RWPE1 (cell line): ENCODE measurements around the gene PDSS2.

ENCODE experiments used
- CTCF ChIA-PET: fragments of 350-600 bp; sonication (Branson Sonifier 250); formaldehyde crosslinking; extraction: SDS; loops from one replicate; lab custom pipeline; 2021; lab: Yijun Ruan, JAX
- POLR2A ChIA-PET: fragments of 400-600 bp; formaldehyde crosslinking; extraction: SDS; loops from one replicate; lab custom pipeline; 2020; ENCODE audit warnings: antibody characterized with exemption; ENCODE audit not compliant: low non-redundant PET; lab: Yijun Ruan, JAX
- DNase-seq: peaks from one replicate; pipeline ENCODE4 v3.0.0; 2012; ENCODE audit warnings: low spot score
- H3K27ac ChIP-seq: fragments of 450-650 bp; 2 replicates; pipeline ENCODE4 v1.5.1; 2017
- CTCF ChIP-seq: fragments of 450-650 bp; conservative IDR thresholded peaks from 2 replicates; pipeline ENCODE4 v1.5.1; 2017; ENCODE audit warnings: low read depth, mild to moderate bottlenecking

The PDSS2 gene

GRCh38 chr6:107237992-107238660 lies 221.2 kb downstream of the PDSS2 start:
- DNase-seq = peak; percentile 14
- peak overlapping the region; percentile 56 for H3K27ac ChIP-seq
- ChIA-PET CTCF (interaction anchor here (0.7 kb wide), 1 partner anchor 8 kb away, joined by 4 read pairs; no protein-coding TSS in a partner anchor), POLR2A (no interaction called here)
- TF ChIP-seq CTCF = no peak

- TF ChIP-seq CTCF = no peak
- no peak overlapping the region for H3K27ac ChIP-seq
- ChIA-PET CTCF (no interaction called here), POLR2A (no interaction called here)
- DNase-seq = no peak
Measured at GRCh38 chr6:107235511-107235910, 223.9 kb downstream of the PDSS2 start.

DNA sequence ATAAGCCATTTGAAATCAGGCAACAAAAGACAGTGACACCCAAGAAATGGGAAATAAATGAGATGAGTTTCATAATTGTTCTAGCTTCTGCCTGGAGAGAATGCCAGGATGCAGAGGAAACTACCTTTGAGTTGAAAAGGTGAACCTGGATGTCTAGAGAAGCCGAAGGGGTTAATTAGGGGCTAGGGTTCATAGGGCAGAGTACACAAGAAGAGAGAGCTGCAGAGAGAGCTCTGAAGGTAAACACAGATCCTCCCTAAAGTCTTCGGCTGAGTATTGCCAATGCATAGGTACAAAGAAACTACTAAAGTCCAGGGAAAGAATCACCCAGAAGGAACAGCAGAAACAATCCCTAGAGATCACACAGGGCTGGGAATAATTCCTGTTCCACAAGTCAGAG lies 224.4 kb downstream of the PDSS2 start:
- H3K27ac ChIP-seq = no peak overlapping the region

DNA sequence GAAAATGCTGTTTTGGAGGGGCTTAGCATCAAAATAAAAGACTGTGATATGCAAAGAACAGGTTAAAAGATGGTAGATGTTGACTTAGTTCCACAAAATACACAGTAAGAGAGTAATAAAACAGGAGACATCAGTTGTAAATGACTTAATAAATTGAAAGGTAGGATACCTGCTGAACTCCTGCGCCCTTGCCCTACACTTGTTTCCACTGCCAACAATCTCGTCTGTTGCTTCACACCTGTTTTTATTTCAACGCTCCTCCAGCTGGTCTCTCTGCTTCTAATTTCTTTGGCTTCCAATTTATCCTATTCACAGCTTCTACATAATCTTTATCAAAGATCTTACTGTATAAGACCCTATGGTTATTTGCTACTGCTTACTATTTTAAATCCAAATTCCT lies 228.1 kb downstream of the PDSS2 start:
- DNase-seq = no peak
- no peak for TF ChIP-seq CTCF
- no peak overlapping the region for H3K27ac ChIP-seq
- CTCF ChIA-PET = no interaction called here
- POLR2A ChIA-PET = no interaction called here

More for the DNA sequence above, 224.4 kb downstream of the PDSS2 start:
- POLR2A ChIA-PET = no interaction called here
- CTCF ChIA-PET = no interaction called here
- no peak for TF ChIP-seq CTCF
- no peak for DNase-seq

- ChIA-PET POLR2A (no interaction called here), CTCF (interaction anchor here (0.7 kb wide), 1 partner anchor 419 kb away, joined by 3 read pairs; no protein-coding TSS in a partner anchor)
Measured at GRCh38 chr6:107230448-107230847, 228.9 kb downstream of the PDSS2 start.

DNA sequence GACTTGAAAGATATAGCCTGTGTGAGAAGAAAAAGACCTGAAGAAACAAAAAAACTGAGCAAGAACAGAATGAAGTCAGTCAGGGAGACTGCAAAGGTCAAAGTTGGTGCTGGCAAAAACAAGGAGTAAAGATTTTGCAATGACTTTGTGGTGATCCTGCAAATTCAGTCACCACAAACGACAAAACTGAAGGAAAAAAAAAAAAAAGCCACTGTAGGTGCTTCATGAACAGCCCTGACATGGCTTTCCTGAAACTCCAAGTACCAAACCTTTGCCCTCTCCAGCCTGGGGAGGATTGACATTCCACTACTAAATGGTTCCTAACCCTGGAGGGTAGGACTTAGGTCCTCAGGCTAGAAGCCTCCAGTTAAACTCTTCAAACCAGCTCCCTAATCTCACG lies 229.3 kb downstream of the PDSS2 start:
- CTCF ChIA-PET = interaction anchor here (0.6 to 0.7 kb wide), 2 partner anchors 9 to 420 kb away, joined by 3 to 4 read pairs; no protein-coding TSS in a partner anchor
- POLR2A ChIA-PET = no interaction called here
- H3K27ac ChIP-seq = no peak overlapping the region
- no peak for DNase-seq
- no peak for TF ChIP-seq CTCF

More at GRCh38 chr6:107230448-107230847, 228.9 kb downstream of the PDSS2 start:
- no peak for DNase-seq
- no peak overlapping the region for H3K27ac ChIP-seq
- TF ChIP-seq CTCF = no peak
